Fibroblast of lung (primary cell): ENCODE data around the gene PFKFB4.

Experiments
- EZH2 ChIP-seq: IDR thresholded peaks from 2 replicates; pipeline ENCODE4 v1.5.1; 2012; ENCODE audit warnings: low read length, control low read depth, mild to moderate bottlenecking; ENCODE audit errors: missing control alignments
- TF ChIP-seq, protein P1 (sequence below), 2 donors: IDR thresholded peaks in 1 of 2; conservative IDR thresholded peaks in 1 of 2; 1 replicate in 1 of 2; 2 replicates in 1 of 2; pipeline ENCODE4 v1.5.1; 2011 to 2012; ENCODE audit warnings: low read length in 2 of 2, control low read depth in 1 of 2, inconsistent platforms in 1 of 2, low read depth in 1 of 2, mild to moderate bottlenecking in 1 of 2

- TF ChIP-seq, protein P1, sequence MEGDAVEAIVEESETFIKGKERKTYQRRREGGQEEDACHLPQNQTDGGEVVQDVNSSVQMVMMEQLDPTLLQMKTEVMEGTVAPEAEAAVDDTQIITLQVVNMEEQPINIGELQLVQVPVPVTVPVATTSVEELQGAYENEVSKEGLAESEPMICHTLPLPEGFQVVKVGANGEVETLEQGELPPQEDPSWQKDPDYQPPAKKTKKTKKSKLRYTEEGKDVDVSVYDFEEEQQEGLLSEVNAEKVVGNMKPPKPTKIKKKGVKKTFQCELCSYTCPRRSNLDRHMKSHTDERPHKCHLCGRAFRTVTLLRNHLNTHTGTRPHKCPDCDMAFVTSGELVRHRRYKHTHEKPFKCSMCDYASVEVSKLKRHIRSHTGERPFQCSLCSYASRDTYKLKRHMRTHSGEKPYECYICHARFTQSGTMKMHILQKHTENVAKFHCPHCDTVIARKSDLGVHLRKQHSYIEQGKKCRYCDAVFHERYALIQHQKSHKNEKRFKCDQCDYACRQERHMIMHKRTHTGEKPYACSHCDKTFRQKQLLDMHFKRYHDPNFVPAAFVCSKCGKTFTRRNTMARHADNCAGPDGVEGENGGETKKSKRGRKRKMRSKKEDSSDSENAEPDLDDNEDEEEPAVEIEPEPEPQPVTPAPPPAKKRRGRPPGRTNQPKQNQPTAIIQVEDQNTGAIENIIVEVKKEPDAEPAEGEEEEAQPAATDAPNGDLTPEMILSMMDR (conservative IDR thresholded peaks at IDR 0.05 in 1 of 2, IDR thresholded peaks at IDR 0.05 in 1 of 2; ENCODE audit: low read depth in 1 of 2, low read length in 2 of 2) = no peak
- TF ChIP-seq EZH2 = no peak
Observed at GRCh38 chr3:48588230-48588629, 31.6 kb upstream of the PFKFB4 start.
